ENCODE results near the gene RNF41.
A peak's percentile ranks its signal among the peaks of the same experiment; 100 is the strongest.
"Not testable (repeated sequence)": the region's sequence is repeated elsewhere in the genome, so short reads cannot be mapped to it uniquely, and the experiment has no call there.

The RNF41 gene

GRCh38 chr12:56221757-56222530, at the start of gene RNF41:
RNF41 (minus strand) TSS chr12:56221922; CDS start chr12:56214047, 7,875 bp downstream.
- peak; percentile 85 to 87 (median 85) for DNase-seq (ENCODE audit: low read depth in 3 of 3)

- DNase-seq (ENCODE audit: low read depth in 3 of 3) = no peak
Measured at GRCh38 chr12:56271031-56271430, 49.3 kb upstream of the RNF41 start.

GRCh38 chr12:56267443-56268071, 45.8 kb upstream of the RNF41 start:
- no peak for DNase-seq (ENCODE audit: low read depth in 3 of 3)

GRCh38 chr12:56266693-56267442, 45.1 kb upstream of the RNF41 start, which contains the start of gene COQ10A:
COQ10A (plus strand) TSS chr12:56266942; CDS start chr12:56267119, 177 bp downstream.
- peak; percentile 70 to 80 (median 78) for DNase-seq (ENCODE audit: low read depth in 3 of 3)

- DNase-seq (ENCODE audit: low read depth in 3 of 3) = not testable (repeated sequence)
Measured at GRCh38 chr12:56266068-56266692, 44.5 kb upstream of the RNF41 start.

- not testable (repeated sequence) for DNase-seq (ENCODE audit: low read depth in 3 of 3)
Measured at GRCh38 chr12:56262955-56263354, 41.2 kb upstream of the RNF41 start.

GRCh38 chr12:56261503-56262232, 39.9 kb upstream of the RNF41 start:
- no peak for DNase-seq (ENCODE audit: low read depth in 3 of 3)

- no peak for DNase-seq (ENCODE audit: low read depth in 3 of 3)
Measured at GRCh38 chr12:56260921-56261320, 39.2 kb upstream of the RNF41 start.

GRCh38 chr12:56260380-56260779, 38.7 kb upstream of the RNF41 start:
- DNase-seq (ENCODE audit: low read depth in 3 of 3) = no peak

- DNase-seq (ENCODE audit: low read depth in 3 of 3) = no peak
Measured at GRCh38 chr12:56258820-56259183, 37.1 kb upstream of the RNF41 start.

GRCh38 chr12:56258068-56258819, 36.5 kb upstream of the RNF41 start, which contains the start of gene ANKRD52:
ANKRD52 (minus strand) TSS chr12:56258384; CDS start chr12:56258269, 115 bp downstream.
- DNase-seq (ENCODE audit: low read depth in 3 of 3) = peak; percentile 51 to 69 (median 65)

GRCh38 chr12:56257491-56258067, 35.9 kb upstream of the RNF41 start:
- DNase-seq (ENCODE audit: low read depth in 3 of 3) = no peak

- no peak for DNase-seq (ENCODE audit: low read depth in 3 of 3)
Measured at GRCh38 chr12:56257071-56257470, 35.3 kb upstream of the RNF41 start.

- DNase-seq (ENCODE audit: low read depth in 3 of 3) = no peak
Measured at GRCh38 chr12:56256326-56256960, 34.7 kb upstream of the RNF41 start.

- DNase-seq (ENCODE audit: low read depth in 3 of 3) = no peak
Measured at GRCh38 chr12:56255671-56256070, 33.9 kb upstream of the RNF41 start.

- DNase-seq (ENCODE audit: low read depth in 3 of 3) = no peak
Measured at GRCh38 chr12:56253091-56253490, 31.4 kb upstream of the RNF41 start.

GRCh38 chr12:56252649-56253048, 30.9 kb upstream of the RNF41 start:
- no peak for DNase-seq (ENCODE audit: low read depth in 3 of 3)

- DNase-seq (ENCODE audit: low read depth in 3 of 3) = no peak
Measured at GRCh38 chr12:56248711-56249110, 27.0 kb upstream of the RNF41 start.

GRCh38 chr12:56247923-56248322, 26.2 kb upstream of the RNF41 start:
- no peak for DNase-seq (ENCODE audit: low read depth in 3 of 3)

GRCh38 chr12:56244494-56244893, 22.8 kb upstream of the RNF41 start:
- DNase-seq (ENCODE audit: low read depth in 3 of 3) = no peak

All from stimulated activated CD4-positive, alpha-beta T cell treated with anti-CD3 and anti-CD28 coated beads, TNF-alpha, amount 100 ng/mL, for 4 hours (primary cell).